ENCODE data around the gene SLC30A1. TPM values are rescaled to one million over a fixed set of nuclear protein-coding genes. Genes with fewer than 3 reads are reported as not detected.

Gene SLC30A1
- total RNA-seq, 1 experiment from 2014 or later = 6.7 TPM

GRCh38 chr1:211606332-211606913 is 27.5 kb upstream of the SLC30A1 start:
- no peaks in the 10 kb centered on the region for H3K27me3 ChIP-seq (ENCODE audit: low read length)
- no peak overlapping the region for H3K9ac ChIP-seq (ENCODE audit: low read length)
- TF ChIP-seq EZH2phosphoT487 (IDR thresholded peaks at IDR 0.05; ENCODE audit: borderline replicate concordance, low read length) (no peak), CTCF (conservative IDR thresholded peaks at IDR 0.05; ENCODE audit: low read depth, low read length) (no peak), EZH2 (IDR thresholded peaks at IDR 0.05; ENCODE audit: low read length, unreplicated experiment) (no peak)
- no peaks in the 10 kb centered on the region for H3F3A ChIP-seq (ENCODE audit: low read length, unreplicated experiment)
- H3K4me1 ChIP-seq (ENCODE audit: insufficient read depth, low read length) = peaks cover 28% of the 10 kb centered on the region
- no peak overlapping the region for H3K4me3 ChIP-seq (ENCODE audit: low read length)
- no peak overlapping the region for H3K27ac ChIP-seq (ENCODE audit: low read length)
- intact Hi-C loops (cut with micrococcal nuclease) = no loop called here
- H2AFZ ChIP-seq (ENCODE audit: low read length) = no peak overlapping the region
- H3K9me2 ChIP-seq (replicated peaks; ENCODE audit: low read length) = no peaks in the 10 kb centered on the region
- H3K36me3 ChIP-seq (ENCODE audit: low read depth, low read length) = no peaks in the 10 kb centered on the region
- BruUV-seq (replicated peaks) = no TSS peak
- DNase-seq (no peak), ATAC-seq (no peak)
- no peaks in the 10 kb centered on the region for H4K20me1 ChIP-seq (ENCODE audit: low read length)
- no peaks in the 10 kb centered on the region for H3K9me3 ChIP-seq (ENCODE audit: low read length)
- ChIA-PET POLR2A (ENCODE audit: unreplicated experiment) (no interaction called here), CTCF (no interaction called here)
- H3K79me2 ChIP-seq (ENCODE audit: low read length) = no peaks in the 10 kb centered on the region
- H3K4me2 ChIP-seq (ENCODE audit: low read length) = no peak overlapping the region

GRCh38 chr1:211605603-211606331 is 26.8 kb upstream of the SLC30A1 start:
- no peak overlapping the region for H3K4me3 ChIP-seq (ENCODE audit: low read length)
- H3K9me3 ChIP-seq (ENCODE audit: low read length) = no peaks in the 10 kb centered on the region
- ATAC-seq (no peak), DNase-seq (no peak)
- no peaks in the 10 kb centered on the region for H4K20me1 ChIP-seq (ENCODE audit: low read length)
- intact Hi-C loops (cut with micrococcal nuclease) = no loop called here
- no peaks in the 10 kb centered on the region for H3K27me3 ChIP-seq (ENCODE audit: low read length)
- no peak for TF ChIP-seq CTCF (conservative IDR thresholded peaks at IDR 0.05; ENCODE audit: low read depth, low read length)
- TF ChIP-seq EZH2 (IDR thresholded peaks at IDR 0.05; ENCODE audit: low read length, unreplicated experiment) = no peak
- TF ChIP-seq EZH2phosphoT487 (IDR thresholded peaks at IDR 0.05; ENCODE audit: borderline replicate concordance, low read length) = no peak
- H3K27ac ChIP-seq (ENCODE audit: low read length) = no peak overlapping the region
- no peak overlapping the region for H3K9ac ChIP-seq (ENCODE audit: low read length)
- H3K4me2 ChIP-seq (ENCODE audit: low read length) = no peak overlapping the region
- H2AFZ ChIP-seq (ENCODE audit: low read length) = no peak overlapping the region
- no peaks in the 10 kb centered on the region for H3K36me3 ChIP-seq (ENCODE audit: low read depth, low read length)
- no TSS peak for BruUV-seq (replicated peaks)
- no peaks in the 10 kb centered on the region for H3F3A ChIP-seq (ENCODE audit: low read length, unreplicated experiment)
- CTCF ChIA-PET = no interaction called here
- no peaks in the 10 kb centered on the region for H3K9me2 ChIP-seq (replicated peaks; ENCODE audit: low read length)
- peaks cover 28% of the 10 kb centered on the region for H3K4me1 ChIP-seq (ENCODE audit: insufficient read depth, low read length)
- H3K79me2 ChIP-seq (ENCODE audit: low read length) = no peaks in the 10 kb centered on the region
- POLR2A ChIA-PET (ENCODE audit: unreplicated experiment) = no interaction called here

- no peaks in the 10 kb centered on the region for H3K79me2 ChIP-seq (ENCODE audit: low read length)
- intact Hi-C loops (cut with micrococcal nuclease) = no loop called here
- H3K4me2 ChIP-seq (ENCODE audit: low read length) = no peak overlapping the region
- no peaks in the 10 kb centered on the region for H3K9me2 ChIP-seq (replicated peaks; ENCODE audit: low read length)
- DNase-seq (no peak), ATAC-seq (no peak)
- POLR2A ChIA-PET (ENCODE audit: unreplicated experiment) = no interaction called here
- no peak overlapping the region for H3K27ac ChIP-seq (ENCODE audit: low read length)
- H3K9ac ChIP-seq (ENCODE audit: low read length) = no peak overlapping the region
- H3K4me3 ChIP-seq (ENCODE audit: low read length) = no peak overlapping the region
- CTCF ChIA-PET = no interaction called here
- no peaks in the 10 kb centered on the region for H4K20me1 ChIP-seq (ENCODE audit: low read length)
- TF ChIP-seq CTCF (conservative IDR thresholded peaks at IDR 0.05; ENCODE audit: low read depth, low read length) (no peak), EZH2 (IDR thresholded peaks at IDR 0.05; ENCODE audit: low read length, unreplicated experiment) (no peak), EZH2phosphoT487 (IDR thresholded peaks at IDR 0.05; ENCODE audit: borderline replicate concordance, low read length) (no peak)
- H3K36me3 ChIP-seq (ENCODE audit: low read depth, low read length) = no peaks in the 10 kb centered on the region
- no peaks in the 10 kb centered on the region for H3K9me3 ChIP-seq (ENCODE audit: low read length)
- H3K27me3 ChIP-seq (ENCODE audit: low read length) = no peaks in the 10 kb centered on the region
- no peak overlapping the region for H2AFZ ChIP-seq (ENCODE audit: low read length)
- H3F3A ChIP-seq (ENCODE audit: low read length, unreplicated experiment) = no peaks in the 10 kb centered on the region
- no TSS peak for BruUV-seq (replicated peaks)
- H3K4me1 ChIP-seq (ENCODE audit: insufficient read depth, low read length) = peaks cover 28% of the 10 kb centered on the region
Measured at GRCh38 chr1:211605034-211605433, 26.1 kb upstream of the SLC30A1 start.

Measured in PC-3 (cell line).